A673 (cell line): Measurements from ENCODE around the gene CALR. TPM values are rescaled to one million over a fixed set of nuclear protein-coding genes. Genes with fewer than 3 reads are reported as not detected.
"Not testable (repeated sequence)": the region's sequence is repeated elsewhere in the genome, so short reads cannot be mapped to it uniquely, and the experiment has no call there.

Experiments used
- BruUV-seq: library from RNA; stranded (reverse); fragments of 400-500 nt; replicated peaks from 2 replicates; lab custom pipeline; 2021; lab: Mats Ljungman, UMichigan
- CTCF ChIA-PET: fragments of 300-600 bp; sonication (Branson Sonifier 250); formaldehyde crosslinking; loops from one replicate; lab custom pipeline; 2022; ENCODE audit warnings: antibody characterized with exemption; lab: Charles Lee
- POLR2A ChIA-PET: fragments of 300-600 bp; sonication (Branson Sonifier 250); formaldehyde crosslinking; loops from one replicate; lab custom pipeline; 2022; ENCODE audit warnings: antibody characterized with exemption; ENCODE audit not compliant: low non-redundant PET; lab: Charles Lee
- DNase-seq: peaks from one replicate; pipeline ENCODE4 v3.0.0-alpha.2; 2015; ENCODE audit warnings: low spot score
- H3K27ac ChIP-seq: fragments of 200-600 bp; sonication (generic); 2 replicates; pipeline ENCODE4 v1.5.1; 2016; ENCODE audit warnings: mixed run types, low read depth, mild to moderate bottlenecking, mixed read lengths, antibody characterized with exemption, low read length; ENCODE audit not compliant: poor library complexity, severe bottlenecking
- H3K27me3 ChIP-seq: fragments of 200-600 bp; sonication (generic); replicated peaks from 2 replicates; pipeline ENCODE4 v1.6.1; 2017; ENCODE audit warnings: mixed run types, low read depth, mild to moderate bottlenecking, mixed read lengths, antibody characterized with exemption, low read length; ENCODE audit not compliant: insufficient read depth, poor library complexity
- H3K36me3 ChIP-seq: fragments of 200-600 bp; sonication (generic); 2 replicates; pipeline ENCODE4 v1.6.1; 2016; ENCODE audit warnings: mixed run types, mild to moderate bottlenecking, mixed read lengths, antibody characterized with exemption, low read length; ENCODE audit not compliant: insufficient read depth, poor library complexity, severe bottlenecking
- H3K4me1 ChIP-seq: fragments of 200-600 bp; sonication (generic); 2 replicates; pipeline ENCODE4 v1.6.1; 2017; ENCODE audit warnings: mixed run types, mild to moderate bottlenecking, mixed read lengths, antibody characterized with exemption, low read length; ENCODE audit not compliant: insufficient read depth, poor library complexity, severe bottlenecking
- H3K4me3 ChIP-seq: fragments of 200-600 bp; sonication (generic); 2 replicates; pipeline ENCODE4 v1.5.1; 2016; ENCODE audit warnings: low read depth, mixed run types, mild to moderate bottlenecking, mixed read lengths, low read length; ENCODE audit not compliant: poor library complexity, severe bottlenecking
- H3K9me3 ChIP-seq: fragments of 200-600 bp; sonication (generic); 2 replicates; pipeline ENCODE4 v1.6.1; 2016; ENCODE audit warnings: mixed run types, low read depth, mild to moderate bottlenecking, mixed read lengths, antibody characterized with exemption, low read length; ENCODE audit not compliant: poor library complexity, severe bottlenecking
- CTCF ChIP-seq: fragments of 300-800, 200-600 bp; sonication (generic); conservative IDR thresholded peaks from 2 replicates; pipeline ENCODE4 v1.5.1; 2017; ENCODE audit warnings: low read depth, mild to moderate bottlenecking, antibody characterized with exemption, low read length, moderate library complexity, mixed read lengths
- EZH2 ChIP-seq: fragments of 200-600 bp; sonication (generic); IDR thresholded peaks from 2 replicates; pipeline ENCODE4 v1.6.1; 2017; ENCODE audit warnings: borderline replicate concordance, low read depth, mild to moderate bottlenecking, mixed read lengths, antibody characterized with exemption, low read length; ENCODE audit not compliant: poor library complexity, severe bottlenecking
- intact Hi-C: fragments of 100-400 bp; cut with micrococcal nuclease; formaldehyde crosslinking; loops from one replicate; pipeline ENCODE4 v1.10.0; 2022; ENCODE audit not compliant: unreplicated experiment
- total RNA-seq: library from RNA; stranded (reverse); gene quantifications from 2 replicates; pipeline ENCODE4 v1.2.3, GENCODE V29; 2021

The CALR gene
- total RNA-seq, 1 experiment from 2014 or later = 994 TPM

- no peak for TF ChIP-seq CTCF
- TF ChIP-seq EZH2 = no peak
- H3K36me3 ChIP-seq = no peaks in the 10 kb centered on the region
- BruUV-seq = no TSS peak
- H3K27me3 ChIP-seq = no peaks in the 10 kb centered on the region
- intact Hi-C loops = no loop called here
- peak overlapping the region; percentile 8 for H3K4me3 ChIP-seq
- no peaks in the 10 kb centered on the region for H3K9me3 ChIP-seq
- ChIA-PET CTCF (interaction anchor here (0.6 to 1.5 kb wide), 2 partner anchors 28 to 362 kb away, joined by 3 to 4 read pairs; no protein-coding TSS in a partner anchor), POLR2A (interaction anchor here (0.7 kb wide), 1 partner anchor 22 kb away, joined by 8 read pairs; the partner anchor contains the start of gene GCDH)
- H3K27ac ChIP-seq = peak overlapping the region; percentile 76
- peaks cover 26% of the 10 kb centered on the region for H3K4me1 ChIP-seq
- DNase-seq = peak; percentile 90
Measured at GRCh38 chr19:12913011-12913561, 25.3 kb upstream of the CALR start.

DNA sequence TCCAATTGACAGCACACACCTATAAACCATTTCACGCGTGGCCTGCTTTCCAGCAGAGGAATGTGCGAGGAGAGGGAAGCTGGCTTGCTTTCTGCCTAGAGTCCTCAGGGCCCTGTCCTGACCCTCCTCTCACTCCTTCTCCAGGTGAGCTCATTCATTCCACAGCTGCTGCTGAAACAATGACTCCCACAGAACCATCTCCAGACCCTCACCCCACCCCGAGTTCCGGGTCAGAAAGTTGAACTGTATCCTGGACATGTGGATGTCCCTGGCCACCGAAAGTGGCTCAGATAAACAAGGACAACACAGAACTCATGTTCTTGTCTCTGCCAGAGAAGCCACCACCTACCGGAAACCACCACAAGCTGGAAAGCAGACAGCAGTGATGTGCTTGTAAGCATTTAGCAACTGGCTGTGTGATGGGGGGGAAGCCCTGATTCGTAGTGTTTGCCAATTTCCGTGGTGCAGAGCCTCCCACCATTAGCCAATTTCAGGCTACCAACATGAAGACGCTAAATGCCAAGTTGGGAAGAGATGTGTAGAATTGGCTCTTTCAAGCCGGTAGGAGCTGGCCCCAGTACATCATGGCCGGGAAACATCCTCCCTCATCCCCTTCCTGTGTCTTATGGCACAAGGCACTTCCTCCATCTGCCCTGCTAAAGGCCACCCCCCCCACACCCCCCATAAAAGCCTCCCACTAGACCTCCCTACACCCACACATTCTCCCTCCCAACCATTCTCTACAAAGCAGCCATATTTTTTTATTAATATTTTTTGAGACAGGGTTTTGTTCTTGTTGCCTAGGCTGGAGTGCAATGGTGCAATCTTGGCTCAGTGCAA is 24.3 kb upstream of the CALR start:
- intact Hi-C loops = no loop called here
- Histone ChIP-seq H3K9me3 (no peaks in the 10 kb centered on the region), H3K27ac (peak overlapping the region; percentile 76), H3K4me1 (peaks cover 26% of the 10 kb centered on the region), H3K4me3 (no peak overlapping the region), H3K27me3 (no peaks in the 10 kb centered on the region), H3K36me3 (no peaks in the 10 kb centered on the region)
- DNase-seq = no peak
- BruUV-seq = no TSS peak
- TF ChIP-seq CTCF = no peak
- no peak for TF ChIP-seq EZH2
- POLR2A ChIA-PET = interaction anchor here (0.6 kb wide), 1 partner anchor 41 kb away, joined by 8 read pairs; no protein-coding TSS in a partner anchor
- CTCF ChIA-PET = interaction anchor here (0.6 to 1.5 kb wide), 3 partner anchors 29 to 363 kb away, joined by 3 to 6 read pairs (median 4); no protein-coding TSS in a partner anchor

DNA sequence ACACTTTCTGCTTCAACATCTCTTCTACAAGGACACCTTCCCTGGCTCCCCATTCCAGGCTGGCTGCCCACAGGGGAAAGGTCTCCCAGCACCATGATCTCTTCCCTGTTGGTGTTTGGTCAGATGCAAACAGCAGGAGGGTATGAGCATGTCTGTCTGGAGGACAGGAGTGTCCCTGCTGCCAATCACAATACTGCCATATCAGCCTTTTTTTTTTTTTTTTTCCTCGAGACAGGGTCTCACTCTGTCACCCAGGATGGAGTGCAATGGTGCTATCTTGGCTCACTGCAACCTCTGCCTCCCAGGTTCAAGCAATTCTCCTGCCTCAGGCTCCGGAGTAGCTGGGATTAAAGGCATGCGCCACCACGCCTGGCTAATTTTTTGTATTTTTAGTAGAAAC is 22.5 kb upstream of the CALR start:
- H3K27me3 ChIP-seq, H3K9me3 ChIP-seq, DNase-seq, H3K36me3 ChIP-seq, H3K4me3 ChIP-seq, intact Hi-C loops, H3K27ac ChIP-seq, POLR2A ChIA-PET, BruUV-seq: not testable (repeated sequence)
- CTCF ChIA-PET = interaction anchor here (0.7 kb wide), 1 partner anchor 9 kb away, joined by 8 read pairs; no protein-coding TSS in a partner anchor
- peaks cover 26% of the 10 kb centered on the region for H3K4me1 ChIP-seq
